Measurements from ENCODE around the gene IFITM1.
"Not testable (repeated sequence)": the region's sequence is repeated elsewhere in the genome, so short reads cannot be mapped to it uniquely, and the experiment has no call there.

The IFITM1 gene

GRCh38 chr11:328516-329100 lies 14.8 kb downstream of the IFITM1 start:
- not testable (repeated sequence) for DNase-seq

- no peak for DNase-seq
Observed at GRCh38 chr11:329886-330253, 16.0 kb downstream of the IFITM1 start.

- no peak for DNase-seq
Observed at GRCh38 chr11:330307-330693, 16.5 kb downstream of the IFITM1 start.

- no peak for DNase-seq
Observed at GRCh38 chr11:330694-331357, 17.0 kb downstream of the IFITM1 start.

GRCh38 chr11:331358-332060 lies 17.7 kb downstream of the IFITM1 start:
- no peak for DNase-seq

GRCh38 chr11:332651-333480 lies 19.0 kb downstream of the IFITM1 start:
- no peak for DNase-seq

GRCh38 chr11:333616-334263 lies 19.9 kb downstream of the IFITM1 start:
- not testable (repeated sequence) for DNase-seq

GRCh38 chr11:334264-334994 lies 20.6 kb downstream of the IFITM1 start:
- DNase-seq: no peak

- no peak for DNase-seq
Observed at GRCh38 chr11:335779-336658, 22.2 kb downstream of the IFITM1 start.

GRCh38 chr11:336659-337198 lies 22.9 kb downstream of the IFITM1 start:
- no peak for DNase-seq

- no peak for DNase-seq
Observed at GRCh38 chr11:337711-338110, 23.9 kb downstream of the IFITM1 start.

GRCh38 chr11:339963-340362 lies 26.1 kb downstream of the IFITM1 start:
- no peak for DNase-seq

GRCh38 chr11:340539-341512 lies 27.0 kb downstream of the IFITM1 start:
- DNase-seq: no peak

GRCh38 chr11:342328-342727 lies 28.5 kb downstream of the IFITM1 start:
- no peak for DNase-seq

- DNase-seq: no peak
Observed at GRCh38 chr11:344836-345578, 31.2 kb downstream of the IFITM1 start.

- no peak for DNase-seq
Observed at GRCh38 chr11:346529-346928, 32.7 kb downstream of the IFITM1 start.

GRCh38 chr11:349270-349954 lies 35.6 kb downstream of the IFITM1 start:
- DNase-seq: not testable (repeated sequence)

- not testable (repeated sequence) for DNase-seq
Observed at GRCh38 chr11:350033-350722, 36.3 kb downstream of the IFITM1 start.
